T-helper 2 cell (primary cell): ENCODE results near the gene SLC4A7.
"Not testable (repeated sequence)": the region's sequence is repeated elsewhere in the genome, so short reads cannot be mapped to it uniquely, and the experiment has no call there.

Experiments
- DNase-seq, 5 experiments: peaks; one replicate each; pipeline versions ENCODE4 v3.0.0 to v3.0.0-alpha.2; 2012 to 2022

The SLC4A7 gene

DNA sequence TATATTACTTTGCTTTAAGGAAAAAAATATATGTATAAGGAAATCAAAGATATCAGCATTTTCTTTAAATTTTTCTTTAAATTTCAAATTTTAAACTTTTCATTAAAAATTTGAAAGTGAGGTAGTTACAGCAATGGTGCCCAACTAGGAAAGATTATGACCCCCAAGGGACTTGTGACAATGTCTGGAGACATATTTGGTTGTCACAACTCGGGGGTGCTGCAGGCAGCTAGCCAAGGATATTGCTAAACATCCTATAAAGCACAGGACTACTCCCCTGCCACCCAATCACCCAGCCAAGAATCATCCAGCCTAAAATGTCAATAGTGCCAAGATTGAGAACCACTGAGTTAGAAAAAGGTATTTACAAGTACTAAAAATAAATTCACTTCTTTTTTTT is 57.3 kb downstream of the SLC4A7 start:
- no peak for DNase-seq

DNA sequence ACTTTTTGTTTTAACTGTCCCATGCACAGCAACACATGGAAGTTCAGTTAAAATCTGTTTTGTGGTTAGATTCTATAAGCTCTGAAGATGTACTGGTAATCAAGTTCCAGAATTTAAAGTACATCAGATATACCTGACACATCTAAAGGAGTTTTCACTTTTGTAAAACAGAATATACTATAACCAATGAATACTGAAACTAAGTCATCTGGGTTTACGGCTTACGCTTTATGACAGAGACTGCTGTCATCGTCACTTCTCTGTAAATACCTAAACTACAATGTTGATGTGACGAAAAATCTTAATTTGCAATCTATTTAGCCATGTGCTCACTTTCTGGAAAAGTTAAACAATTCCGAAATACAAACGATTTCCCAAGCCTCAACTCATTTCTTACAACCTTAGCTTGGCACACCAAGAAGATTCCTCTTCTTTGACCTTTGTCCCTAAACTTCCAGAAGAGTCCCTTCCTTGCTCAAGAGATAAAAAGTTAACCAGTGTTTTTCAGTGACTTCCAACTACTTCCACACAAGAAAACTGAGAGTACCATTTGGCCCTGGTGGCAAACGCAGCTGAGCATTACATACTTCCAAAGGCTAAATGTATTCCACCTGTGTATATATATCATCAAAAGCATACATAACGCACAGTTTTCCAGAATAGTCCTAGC is 58.2 kb downstream of the SLC4A7 start:
- DNase-seq, result peak in 1 of 5 experiments; percentile 68

DNA sequence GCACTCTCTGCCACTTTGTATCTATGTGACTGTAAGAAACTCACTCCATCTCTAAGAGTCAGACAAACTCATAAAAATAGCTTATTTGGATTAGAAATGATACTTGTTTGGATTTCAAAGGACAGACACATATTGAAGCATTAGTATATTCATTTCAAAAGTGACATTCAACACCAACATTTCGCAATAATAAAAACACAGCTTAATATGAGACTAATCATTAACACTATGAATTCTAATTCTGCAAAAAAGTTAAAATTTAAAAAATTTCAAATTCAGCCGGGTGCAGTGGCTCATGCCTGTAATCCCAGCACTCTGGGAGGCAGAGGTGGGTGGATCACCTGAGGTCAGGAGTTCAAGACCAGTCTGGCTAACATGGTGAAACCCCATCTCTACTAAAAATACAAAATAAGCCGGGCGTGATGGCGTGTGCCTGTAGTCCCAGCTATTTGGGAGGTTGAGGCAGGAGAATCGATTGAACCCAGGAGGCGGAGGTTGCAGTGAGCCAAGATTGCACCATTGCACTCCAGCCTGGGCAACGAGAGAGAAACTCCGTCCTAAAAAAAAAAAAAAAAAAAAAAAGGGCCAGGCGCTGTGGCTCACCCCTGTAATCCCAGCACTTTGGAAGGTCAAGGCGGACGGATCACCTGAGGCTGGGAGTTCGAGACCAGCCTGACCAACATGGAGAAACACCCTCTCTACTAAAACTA is 59.2 kb downstream of the SLC4A7 start:
- not testable (repeated sequence) for DNase-seq

DNA sequence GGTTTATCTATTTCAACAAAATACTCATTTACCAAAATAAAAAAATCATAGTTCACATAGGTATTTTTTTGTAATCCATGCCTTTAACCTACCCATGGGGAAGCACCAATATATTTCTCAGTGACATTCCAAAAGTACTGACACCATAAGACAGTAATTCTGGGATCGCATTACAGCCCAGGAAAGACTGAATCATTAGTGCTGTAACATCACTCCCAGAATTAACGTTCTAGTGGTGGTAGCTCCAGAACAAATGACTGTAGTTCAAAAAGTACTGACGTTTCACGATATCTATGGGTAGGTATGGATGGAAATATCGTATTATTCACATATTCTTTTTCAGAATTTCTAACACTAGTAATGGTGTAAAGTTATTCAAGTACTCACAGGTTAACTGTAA is 60.7 kb downstream of the SLC4A7 start:
- no peak for DNase-seq

DNA sequence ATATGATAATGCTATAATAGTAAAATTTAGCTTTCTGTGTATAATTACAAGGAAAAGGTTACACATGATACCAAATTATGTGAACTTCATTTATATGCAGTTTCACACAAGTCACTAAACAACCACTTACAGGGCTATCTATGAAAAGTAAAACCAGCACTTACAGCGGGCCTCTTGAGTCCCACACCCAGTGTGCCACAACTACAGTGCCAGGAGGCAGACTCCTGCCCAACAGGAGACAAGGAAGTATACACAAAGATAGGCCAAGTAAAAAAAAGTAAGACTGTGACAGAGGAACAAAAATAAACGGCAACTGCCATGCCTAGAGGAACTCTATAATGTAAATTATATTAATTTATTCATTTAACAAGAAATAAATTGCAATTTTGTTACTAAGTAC is 61.6 kb downstream of the SLC4A7 start:
- no peak for DNase-seq

DNA sequence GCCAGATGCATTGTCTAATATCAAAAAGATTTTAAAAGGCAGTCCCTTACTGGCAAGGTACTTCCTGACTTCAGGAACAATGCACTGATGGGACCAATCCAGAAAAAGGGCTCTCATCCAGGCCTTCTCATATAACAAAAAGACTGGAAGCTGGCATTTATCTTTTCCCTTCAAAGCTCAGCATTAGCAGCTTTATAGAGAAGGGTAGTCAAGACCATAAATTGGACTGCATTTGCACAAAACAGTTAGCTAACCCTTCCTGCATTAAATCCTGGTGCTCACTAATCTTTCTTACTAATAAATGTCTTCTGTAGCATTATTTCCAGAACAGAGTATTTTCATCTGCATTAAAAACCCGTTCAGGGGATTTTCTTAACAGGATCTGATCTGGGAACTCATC is 69.0 kb downstream of the SLC4A7 start:
- no peak for DNase-seq

DNA sequence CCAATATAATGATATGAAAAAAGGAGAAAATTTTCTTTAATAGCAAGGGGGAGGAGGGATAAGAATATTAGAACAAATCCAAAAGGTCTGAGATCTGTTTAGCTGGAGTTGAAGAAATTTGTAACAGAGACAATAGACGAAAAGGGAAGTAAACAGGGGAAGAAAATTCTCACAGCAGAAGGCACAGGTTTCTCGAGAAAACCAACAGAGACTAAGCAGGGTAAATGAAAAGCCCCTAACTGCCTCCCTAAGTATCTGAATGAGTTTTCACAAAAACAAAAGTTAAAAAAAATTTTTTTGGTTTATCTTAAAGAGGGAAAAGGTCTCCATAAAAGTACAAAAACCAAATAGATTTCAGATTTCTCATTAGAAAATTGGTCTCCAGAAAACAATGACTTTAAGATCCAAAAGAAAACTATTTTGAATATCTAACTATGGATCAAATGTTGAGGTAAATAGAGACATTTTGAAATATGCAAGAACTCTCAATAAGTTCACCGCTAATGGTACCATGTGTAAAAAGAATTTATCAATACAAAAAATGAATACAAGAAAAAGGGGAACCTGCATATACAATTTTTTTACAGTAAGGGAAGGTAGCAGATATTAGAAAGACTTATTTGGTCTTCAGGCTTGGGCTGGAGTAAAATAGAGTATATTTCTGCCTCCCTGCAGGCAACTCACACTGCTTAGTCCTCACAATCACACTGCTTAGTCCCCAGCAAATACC is 91.1 kb downstream of the SLC4A7 start:
- DNase-seq, result peak in 1 of 5 experiments; percentile 75

DNA sequence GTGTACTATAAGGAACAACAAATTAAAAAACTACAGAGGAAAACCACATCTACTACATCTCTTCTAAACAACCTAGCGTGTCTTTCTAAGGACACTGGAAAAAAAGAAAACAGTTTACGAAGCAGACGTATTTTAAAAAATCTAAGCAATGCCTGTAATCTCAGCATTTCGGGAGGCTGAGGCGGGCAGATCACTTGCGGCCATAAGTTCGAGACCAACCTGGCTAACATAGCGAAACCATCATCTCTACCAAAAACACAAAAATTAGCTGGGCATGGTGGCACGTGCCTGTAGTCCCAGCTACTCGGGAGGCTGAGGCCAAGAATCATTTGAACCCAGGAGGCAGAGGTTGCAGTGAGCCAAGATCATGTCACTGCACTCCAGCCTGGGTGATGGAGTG is 91.8 kb downstream of the SLC4A7 start:
- DNase-seq, result not testable (repeated sequence)

DNA sequence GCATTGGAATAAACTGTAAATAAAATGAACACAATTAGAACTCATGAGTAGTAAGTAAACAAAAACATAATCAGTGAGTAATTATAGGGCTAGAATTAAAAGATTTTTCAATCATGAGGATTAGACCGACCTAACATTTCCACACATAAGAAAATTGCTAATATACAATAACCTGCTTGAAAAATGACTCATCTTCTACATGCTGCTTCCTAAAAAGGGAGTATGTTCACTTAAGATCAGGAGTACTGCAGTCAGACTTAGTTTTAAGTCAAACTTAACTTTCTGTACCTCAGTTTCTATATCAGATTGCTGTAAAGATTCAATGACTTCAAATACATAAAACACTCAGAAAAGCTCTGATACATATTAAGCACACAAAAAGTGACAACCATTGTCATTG is 92.4 kb downstream of the SLC4A7 start:
- peak in 1 of 5 experiments; percentile 26 for DNase-seq

DNA sequence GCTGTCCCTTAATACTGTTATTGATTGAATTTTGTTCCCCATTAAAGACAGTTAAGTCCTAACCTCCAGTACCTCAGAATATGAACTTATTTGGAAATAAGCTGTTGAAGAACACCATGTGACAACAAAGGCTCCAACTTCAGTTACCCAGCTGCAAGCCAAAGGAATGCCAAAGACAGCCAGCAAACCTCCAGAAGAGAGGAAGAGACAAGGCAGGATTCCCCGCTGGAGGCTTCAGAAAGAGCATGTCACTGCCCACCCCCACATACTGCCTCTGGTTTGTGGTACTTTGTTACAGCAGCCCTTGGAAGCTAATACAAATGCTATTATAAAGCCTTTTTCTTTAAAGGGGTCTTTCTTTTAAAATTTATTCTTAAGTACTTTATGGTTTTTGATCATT is 96.6 kb downstream of the SLC4A7 start:
- DNase-seq, result no peak

DNA sequence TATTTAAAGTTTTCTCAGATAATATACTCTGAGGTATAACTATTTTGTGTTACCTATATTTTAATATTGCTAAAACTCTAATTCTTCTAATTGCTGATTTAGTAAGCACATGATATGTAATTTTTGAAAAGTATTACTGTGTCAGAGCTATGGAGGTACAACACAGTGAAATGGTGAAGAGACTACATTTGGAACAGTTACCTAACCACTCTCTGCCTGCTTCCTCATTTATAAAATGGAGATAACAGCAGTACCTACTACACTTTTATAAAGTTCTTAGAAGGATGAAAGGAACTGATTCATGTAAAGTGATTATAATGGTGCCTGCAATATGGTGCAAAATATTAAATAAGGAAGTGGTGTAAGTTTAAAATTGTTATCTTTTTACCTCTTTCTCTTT is 98.7 kb downstream of the SLC4A7 start:
- no peak for DNase-seq

DNA sequence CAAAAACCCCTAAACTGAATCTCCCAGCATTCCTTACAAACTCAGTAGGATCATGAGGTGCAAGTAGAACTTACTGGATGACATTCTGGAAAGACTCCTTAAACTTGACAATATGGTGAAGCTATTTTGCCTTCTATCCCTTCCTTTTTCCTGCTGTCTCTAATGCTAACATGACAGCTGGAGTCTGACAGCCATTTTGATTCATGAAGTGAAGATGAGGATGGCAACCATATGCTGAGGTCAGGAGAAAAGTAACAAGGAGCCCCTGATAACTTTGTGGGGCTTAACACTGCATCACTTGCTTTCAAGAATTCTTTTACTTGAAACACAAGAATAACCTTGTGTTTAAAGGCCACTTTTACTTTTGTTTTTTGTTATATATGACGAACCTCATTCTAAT is 100.0 kb downstream of the SLC4A7 start:
- no peak for DNase-seq

DNA sequence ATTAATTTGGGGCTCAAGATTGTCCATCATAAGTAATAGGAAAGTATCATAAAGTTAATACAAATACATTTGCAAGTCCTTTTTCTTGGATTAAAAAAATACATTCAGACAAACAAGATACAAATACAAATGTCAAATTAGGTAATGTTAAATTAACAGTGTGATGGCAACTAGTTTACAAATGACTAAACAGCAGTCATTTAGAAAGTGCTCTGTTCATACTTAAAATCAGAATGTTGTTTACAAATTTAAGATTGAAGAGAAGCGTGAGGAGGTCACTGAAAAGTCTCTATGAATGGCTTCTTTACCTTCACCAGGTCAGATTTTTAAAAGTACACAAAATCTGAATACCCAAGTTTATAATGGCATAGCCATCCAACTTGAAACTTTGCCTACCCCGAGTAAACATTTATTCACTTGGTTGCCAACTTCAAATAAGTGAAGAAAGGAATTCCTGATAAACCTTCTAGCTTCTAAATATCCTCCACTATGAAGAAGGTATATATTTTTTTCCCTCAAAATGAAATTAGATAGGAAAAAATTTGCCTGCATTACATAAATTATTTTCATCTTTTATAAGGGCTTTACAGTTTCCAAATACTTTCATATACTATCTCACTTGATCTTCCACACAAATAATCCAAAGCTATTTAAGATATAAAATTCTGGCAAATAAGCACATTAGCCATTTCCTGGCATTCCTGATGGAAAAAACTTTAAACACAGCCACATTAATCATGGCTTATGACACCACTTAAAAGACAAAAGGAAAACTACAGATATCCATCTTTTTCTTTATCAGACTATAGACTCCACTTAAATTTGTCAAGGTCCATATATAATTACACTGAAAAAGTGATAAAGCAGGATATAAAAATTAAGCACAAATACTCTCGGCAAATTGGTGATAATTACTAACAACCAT is 103.5 kb downstream of the SLC4A7 start:
- DNase-seq, result peak in 1 of 5 experiments; percentile 68

DNA sequence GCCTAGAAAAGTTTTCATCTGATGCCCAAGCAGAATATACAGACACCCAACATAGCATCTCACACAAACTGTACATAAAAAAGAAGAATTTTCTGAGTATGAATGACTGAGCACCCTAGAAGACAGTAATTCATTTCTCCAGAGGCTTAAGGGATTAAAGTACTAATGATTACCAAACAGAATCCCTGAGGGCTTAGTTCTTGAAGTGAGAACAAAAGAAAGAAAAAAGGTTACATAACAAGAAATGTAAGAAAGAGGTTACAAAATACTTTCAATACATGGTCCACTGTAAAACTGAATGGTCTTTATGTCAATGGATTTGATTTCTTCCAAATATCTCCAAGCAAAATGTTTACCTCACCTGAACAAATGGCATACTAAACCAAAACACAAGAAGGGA is 105.9 kb downstream of the SLC4A7 start:
- DNase-seq, result no peak

DNA sequence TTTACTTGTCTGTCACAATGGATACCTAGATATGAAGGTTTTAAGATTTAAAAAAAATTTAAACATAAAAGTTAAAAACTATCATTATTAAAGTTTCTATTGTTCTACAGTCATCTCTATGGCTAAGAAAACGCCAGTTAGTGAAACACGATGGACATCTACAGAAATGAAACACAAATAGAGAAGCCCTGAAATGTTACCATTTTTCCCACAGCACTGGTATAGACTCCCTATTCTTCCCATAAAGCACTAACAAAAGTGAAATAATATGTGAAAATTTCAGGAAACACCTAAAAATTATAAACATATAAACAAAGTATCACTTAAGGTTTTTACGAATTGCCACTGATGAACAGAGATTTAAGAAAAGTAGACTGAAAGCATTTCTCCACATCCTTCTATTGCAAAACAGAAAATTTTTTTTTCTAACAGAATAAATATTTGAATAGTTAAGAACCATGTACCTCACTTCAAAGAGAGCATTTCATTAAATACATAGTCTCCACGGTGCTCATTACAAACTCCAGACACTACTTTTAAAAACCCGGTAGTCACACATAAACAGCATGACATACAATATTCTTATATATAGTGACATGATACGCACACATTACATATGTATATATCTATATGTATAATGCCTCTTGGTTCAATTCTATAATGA is 107.9 kb downstream of the SLC4A7 start:
- no peak for DNase-seq

DNA sequence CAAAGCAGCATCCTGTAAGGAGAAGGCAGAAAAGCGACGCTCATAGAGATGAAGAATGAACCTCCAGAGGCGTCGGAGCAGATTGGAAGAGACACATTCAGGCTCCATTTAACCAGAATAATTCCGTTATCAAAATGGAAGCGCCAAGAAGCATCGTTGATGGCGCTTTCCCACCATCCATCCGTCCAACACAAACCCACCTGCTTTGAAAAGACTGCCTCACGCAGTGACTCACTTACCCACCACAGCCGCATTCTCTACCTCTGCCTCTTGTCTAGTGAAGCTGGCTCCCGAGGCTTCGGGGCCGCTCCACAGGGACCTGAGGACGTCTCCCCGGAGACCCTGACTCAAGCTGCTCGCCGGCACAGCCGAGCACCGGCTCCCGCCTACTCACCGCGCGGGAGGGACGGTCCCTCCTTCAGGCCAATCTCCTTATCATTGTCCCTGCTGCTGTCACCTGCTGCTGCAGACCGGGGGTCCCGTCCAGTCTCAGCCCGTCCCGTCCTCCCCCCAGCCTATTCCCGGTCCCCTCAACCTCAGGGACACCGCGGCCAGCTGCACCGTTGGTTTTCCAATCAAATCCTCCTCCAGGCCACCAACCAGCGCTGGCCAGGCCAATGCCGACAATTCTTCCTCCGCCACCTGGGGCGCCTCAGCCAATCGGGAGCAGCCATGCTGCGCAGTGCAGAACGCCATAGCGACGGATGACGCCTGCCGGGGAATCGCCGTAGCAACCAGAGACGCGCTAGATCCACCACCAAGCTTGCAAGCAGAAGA is 115.2 kb downstream of the SLC4A7 start, which contains the start of gene NEK10:
Gene NEK10 (minus strand): TSS at position 553 of the 777 bp plus-strand sequence. CDS start 16,501 bp downstream, outside the sequence.
- DNase-seq, result peak; percentile 78 to 95 (median 88)

DNA sequence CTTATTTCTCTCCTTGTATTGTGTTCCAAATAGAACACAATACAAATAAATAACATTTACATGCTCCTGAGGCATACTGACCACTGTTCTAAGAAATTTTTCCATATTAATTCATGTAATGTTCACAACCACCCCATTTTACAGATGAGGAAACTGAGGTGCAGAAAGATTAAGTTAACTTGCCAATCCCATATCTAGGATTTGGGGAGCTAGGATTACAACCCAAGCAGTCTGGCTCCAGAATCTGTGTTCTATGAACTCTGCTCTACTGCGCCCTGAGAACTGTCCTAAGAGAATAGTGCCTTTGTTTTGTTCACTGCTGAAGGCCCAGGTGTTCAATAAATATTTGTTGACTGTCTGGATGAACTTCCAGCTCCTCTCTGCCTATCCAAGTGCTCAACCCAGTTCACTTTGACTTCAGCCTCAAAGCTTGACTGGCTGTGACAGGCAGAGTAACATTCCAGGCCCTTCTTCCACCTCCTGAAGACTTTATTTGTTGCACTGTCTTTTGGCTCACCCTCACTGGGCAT is 118.1 kb downstream of the SLC4A7 start:
- DNase-seq, result no peak

DNA sequence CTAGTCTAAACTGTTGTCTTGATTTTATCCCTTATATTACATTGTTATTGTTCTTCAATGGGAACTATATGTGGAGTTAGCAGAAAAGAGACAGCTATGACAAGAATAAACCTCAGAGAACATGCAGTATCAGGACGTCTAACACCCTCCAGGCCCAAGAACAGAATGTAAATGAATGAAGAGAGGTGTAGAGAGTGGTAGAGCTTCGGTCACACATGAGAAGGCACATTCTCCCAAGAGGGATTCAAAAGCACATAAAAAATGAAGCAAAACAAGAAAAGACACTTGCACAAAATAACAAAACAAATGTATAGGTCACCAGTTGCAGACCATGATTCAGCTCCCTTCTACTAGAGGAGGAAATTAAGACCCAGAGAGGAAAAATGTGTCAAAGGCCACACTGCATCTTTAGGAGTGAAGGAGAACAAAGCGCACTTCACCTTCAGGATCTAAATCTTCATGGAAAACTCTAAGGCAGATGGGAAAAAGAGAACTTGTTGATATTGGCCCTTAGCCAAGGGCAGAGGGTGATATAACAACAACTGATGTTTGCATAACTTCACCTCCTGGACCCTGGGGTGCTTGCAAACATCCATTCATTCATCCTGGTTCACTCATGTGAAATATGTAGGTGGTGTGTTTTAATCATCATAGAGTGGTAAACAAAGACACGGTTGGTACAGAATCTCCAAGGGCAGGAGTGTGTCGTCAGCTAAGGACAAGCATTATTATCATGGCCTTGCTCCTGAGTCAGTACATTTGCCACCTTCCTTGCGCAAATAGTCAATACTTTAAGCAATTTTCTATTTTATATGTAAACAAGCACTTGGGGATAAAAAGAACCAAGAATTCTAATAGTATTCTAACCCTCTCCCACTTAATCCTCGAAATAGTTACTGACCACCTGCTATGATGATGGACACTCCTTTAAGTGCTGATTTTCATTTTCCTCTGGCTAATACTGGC is 123.8 kb downstream of the SLC4A7 start:
- DNase-seq, result no peak

DNA sequence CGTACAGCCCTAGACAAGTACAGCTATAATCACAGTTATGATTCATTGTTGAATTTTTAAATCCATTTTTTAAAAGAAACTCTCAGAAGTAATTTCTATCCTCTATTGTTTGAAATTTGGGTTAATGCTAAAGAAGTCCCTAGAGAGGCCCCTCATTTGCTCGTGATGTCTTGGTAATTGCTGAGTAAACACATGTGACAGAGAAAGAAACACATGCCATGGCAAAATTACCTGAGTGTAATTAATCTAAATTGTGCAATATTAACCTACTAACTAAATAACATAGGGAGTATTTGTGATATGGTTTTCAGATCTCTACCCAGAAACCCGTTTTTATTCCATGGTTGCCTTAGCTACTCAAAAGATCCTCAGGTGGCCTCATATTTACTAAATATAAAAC is 125.8 kb downstream of the SLC4A7 start:
- no peak for DNase-seq
